Spleen (tissue), 11 donors: ENCODE data around the gene SHFL. TPM values are rescaled to one million over a fixed set of nuclear protein-coding genes. Genes with fewer than 3 reads are reported as not detected.

Experiments
- DNase-seq: peaks from one replicate; pipeline ENCODE4 v3.0.0-alpha.2; 2020
- H3K27ac ChIP-seq, 8 donors: fragments of 200-600 bp; sonication (generic) in 7 of 8; 1 replicate in 4 of 8; 2 replicates in 4 of 8; pipeline versions ENCODE4 v1.5.0 to v1.8.0; 2016 to 2021; ENCODE audit warnings: inconsistent platforms in 4 of 8, mild to moderate bottlenecking in 4 of 8, moderate library complexity in 1 of 8
- H3K27me3 ChIP-seq, 7 donors: fragments of 200-600 bp; sonication (generic) in 6 of 7; replicated peaks in 1 of 7; 1 replicate in 4 of 7; 2 replicates in 3 of 7; pipeline versions ENCODE4 v1.5.0 to v1.8.0; 2016 to 2021; ENCODE audit warnings: inconsistent platforms in 3 of 7, mild to moderate bottlenecking in 1 of 7
- H3K36me3 ChIP-seq, 6 donors: fragments of 200-600 bp; sonication (generic) in 5 of 6; 1 replicate in 4 of 6; 2 replicates in 2 of 6; pipeline versions ENCODE4 v1.5.0 to v1.8.0; 2016 to 2021; ENCODE audit warnings: inconsistent platforms in 2 of 6
- H3K4me1 ChIP-seq, 6 donors: fragments of 200-600 bp; sonication (generic) in 5 of 6; 1 replicate in 3 of 6; 2 replicates in 3 of 6; pipeline versions ENCODE4 v1.5.0 to v1.8.0; 2016 to 2021; ENCODE audit warnings: inconsistent platforms in 3 of 6
- H3K4me3 ChIP-seq, 8 donors: fragments of 200-600 bp; sonication (generic) in 7 of 8; 1 replicate in 4 of 8; 2 replicates in 4 of 8; pipeline versions ENCODE4 v1.5.0 to v1.8.0; 2016 to 2021; ENCODE audit warnings: inconsistent platforms in 4 of 8, mild to moderate bottlenecking in 4 of 8, moderate library complexity in 2 of 8
- H3K9me3 ChIP-seq, 8 donors: fragments of 200-600 bp; sonication (generic) in 7 of 8; 1 replicate in 4 of 8; 2 replicates in 4 of 8; pipeline versions ENCODE4 v1.5.0 to v1.8.0; 2016 to 2021; ENCODE audit warnings: inconsistent platforms in 4 of 8
- CTCF ChIP-seq, 11 experiments: fragments of 200-600 bp in 7 of 11; fragments of 450-650 bp in 4 of 11; sonication (generic) in 4 of 11; IDR thresholded peaks in 8 of 11; conservative IDR thresholded peaks in 3 of 11; 1 replicate in 7 of 11; 2 replicates in 4 of 11; pipeline versions ENCODE4 v1.4.0 to v1.8.0; 2016 to 2021; ENCODE audit warnings: antibody characterized with exemption in 11 of 11, inconsistent platforms in 4 of 11, mild to moderate bottlenecking in 1 of 11
- POLR2A ChIP-seq, 3 donors: fragments of 450-650 bp; IDR thresholded peaks; one replicate each; pipeline ENCODE4 v1.5.1; 2017; ENCODE audit warnings: antibody characterized with exemption in 3 of 3, mild to moderate bottlenecking in 1 of 3
- POLR2AphosphoS5 ChIP-seq, 3 donors: sonication (generic); formaldehyde crosslinking; IDR thresholded peaks; one replicate each; pipeline ENCODE4 v1.5.1; 2017; ENCODE audit warnings: antibody characterized with exemption in 3 of 3
- WGBS, 5 donors: extraction: QIAGEN DNeasy Blood & Tissue Kit in 3 of 5; methylation state at CpG; one replicate each; pipeline versions ENCODE4 v1.1.5 to v1.1.7; 2013 to 2018; 5-methylcytosine and 5-hydroxymethylcytosine counted together
- intact Hi-C: fragments of 100-400 bp; cut with DNase I; formaldehyde crosslinking; loops from one replicate; pipeline ENCODE4 v1.15.0; 2023; ENCODE audit warnings: low total_unique reads
- polyA plus RNA-seq, 3 donors: library from polyadenylated mRNA; stranded (reverse); fragments of 200-250 nt; gene quantifications; one replicate each; pipeline ENCODE4 v1.2.1, GENCODE V29; 2013
- total RNA-seq, 7 donors: library from RNA; depleted of rRNA in 3 of 7; stranded (reverse); fragments of >200 nt in 3 of 7; fragmentation: NEBNext Ultra II Directional in 4 of 7; extraction: Animal tissue kit (Norgen Biotek cat#: 25700) in 4 of 7; gene quantifications; one replicate each; pipeline versions ENCODE4 v1.1.0 to v1.2.1, GENCODE V29; 2016 to 2021
- donor health status: healthy with polysubstance abuse.
- donor health status: DM: no; HTN: no; CAD: no; lungs with moderate emphysema.
- donor health status: DM: no; HTN: no; CAD: no.
- donor health status: Bipolar disorder and iron deficiency.
- donor health status: healthy.
- donor health status: DM: no; HTN: no; CAD: no.
- donor health status: DM: yes; HTN: yes; CAD: no.

SHFL gene
- total and polyA plus RNA-seq, 10 donors, result 33.0 to 65.6 (median 55.1) TPM

- Histone ChIP-seq H3K27me3 (no peaks in the 10 kb centered on the region), H3K9me3 (peaks cover 3 to 13% (median 11%) of the 10 kb centered on the region in 8 donors), H3K4me1 (no peaks in the 10 kb centered on the region), H3K4me3 (no peak overlapping the region), H3K36me3 (no peaks in the 10 kb centered on the region), H3K27ac (no peak overlapping the region)
- intact Hi-C loops, result no loop called here
- no peak for TF ChIP-seq POLR2AphosphoS5 (IDR thresholded peaks at IDR 0.05)
- no peak for TF ChIP-seq CTCF (IDR thresholded peaks at IDR 0.05 in 8 of 11, conservative IDR thresholded peaks at IDR 0.05 in 3 of 11)
- TF ChIP-seq POLR2A (IDR thresholded peaks at IDR 0.05), result no peak
- 53 to 69% (median 59%) methylated on average over 8 of the region's 8 CpGs for WGBS, 5 donors
- no peak for DNase-seq
Measured at GRCh38 chr19:10078329-10078728, 7.8 kb upstream of the SHFL start.

GRCh38 chr19:10079031-10079453, 7.1 kb upstream of the SHFL start:
- H3K4me3 ChIP-seq, result no peak overlapping the region
- peaks cover under 1 to 6% (median 5%) of the 10 kb centered on the region in 8 donors for H3K9me3 ChIP-seq
- intact Hi-C loops, result no loop called here
- no peaks in the 10 kb centered on the region for H3K4me1 ChIP-seq
- 57 to 83% (median 72%) methylated on average over 7 of the region's 7 CpGs for WGBS, 5 donors
- H3K27ac ChIP-seq, result no peak overlapping the region
- no peaks in the 10 kb centered on the region for H3K27me3 ChIP-seq
- TF ChIP-seq POLR2A (IDR thresholded peaks at IDR 0.05) (no peak), POLR2AphosphoS5 (IDR thresholded peaks at IDR 0.05) (no peak), CTCF (IDR thresholded peaks at IDR 0.05 in 8 of 11, conservative IDR thresholded peaks at IDR 0.05 in 3 of 11) (no peak)
- H3K36me3 ChIP-seq, result no peaks in the 10 kb centered on the region
- no peak for DNase-seq

GRCh38 chr19:10083911-10084310, 2.2 kb upstream of the SHFL start:
- Histone ChIP-seq H3K9me3 (no peaks in the 10 kb centered on the region), H3K27me3 (no peaks in the 10 kb centered on the region), H3K4me1 (peaks cover 0 to 23% (median 17%) of the 10 kb centered on the region in 6 donors), H3K36me3 (peaks cover 0 to 6% (median under 1%) of the 10 kb centered on the region in 6 donors), H3K4me3 (no peak overlapping the region), H3K27ac (no peak overlapping the region)
- WGBS, 5 donors, result 77 to 84% (median 79%) methylated on average over 9 of the region's 9 CpGs
- TF ChIP-seq POLR2AphosphoS5 (IDR thresholded peaks at IDR 0.05) (no peak), CTCF (IDR thresholded peaks at IDR 0.05 in 8 of 11, conservative IDR thresholded peaks at IDR 0.05 in 3 of 11) (no peak), POLR2A (IDR thresholded peaks at IDR 0.05) (no peak)
- no peak for DNase-seq
- intact Hi-C loops, result no loop called here

- Histone ChIP-seq H3K27ac (peak overlapping the region in 1 of 8 donors; percentile 94), H3K27me3 (no peaks in the 10 kb centered on the region), H3K9me3 (no peaks in the 10 kb centered on the region), H3K4me3 (no peak overlapping the region), H3K4me1 (peaks cover 0 to 23% (median 17%) of the 10 kb centered on the region in 6 donors), H3K36me3 (peaks cover 0 to 15% (median 9%) of the 10 kb centered on the region in 6 donors)
- 77 to 85% (median 83%) methylated on average over 3 of the region's 3 CpGs for WGBS, 5 donors
- intact Hi-C loops, result no loop called here
- TF ChIP-seq POLR2AphosphoS5 (IDR thresholded peaks at IDR 0.05), result no peak
- TF ChIP-seq CTCF (IDR thresholded peaks at IDR 0.05 in 8 of 11, conservative IDR thresholded peaks at IDR 0.05 in 3 of 11), result no peak
- no peak for TF ChIP-seq POLR2A (IDR thresholded peaks at IDR 0.05)
- no peak for DNase-seq
Measured at GRCh38 chr19:10084803-10085202, 1.3 kb upstream of the SHFL start.
